Right atrium auricular region (tissue), 2 donors: ENCODE results near the gene MAD1L1. TPM values are rescaled to one million over a fixed set of nuclear protein-coding genes. Genes with fewer than 3 reads are reported as not detected.

Experiments
- DNase-seq: peaks from one replicate; pipeline ENCODE4 v3.0.0-alpha.2; 2019; ENCODE audit warnings: low spot score
- H3K27ac ChIP-seq, 2 donors: fragments of 200-600 bp; sonication (generic); 1 replicate in 1 of 2; 2 replicates in 1 of 2; pipeline ENCODE4 v1.5.1; 2016 to 2019
- H3K27me3 ChIP-seq, 2 donors: fragments of 200-600 bp; sonication (generic); one replicate each; pipeline versions ENCODE4 v1.5.1 to v1.6.0; 2017 to 2019
- H3K36me3 ChIP-seq: fragments of 200-600 bp; sonication (generic); one replicate; pipeline ENCODE4 v1.5.1; 2016
- H3K4me1 ChIP-seq, 2 donors: fragments of 200-600 bp; sonication (generic); one replicate each; pipeline versions ENCODE4 v1.5.1 to v1.6.0; 2017 to 2019
- H3K4me3 ChIP-seq, 2 donors: fragments of 200-600 bp; sonication (generic); 1 replicate in 1 of 2; 2 replicates in 1 of 2; pipeline ENCODE4 v1.5.1; 2017 to 2019; ENCODE audit warnings: mild to moderate bottlenecking in 1 of 2, moderate library complexity in 1 of 2
- H3K9me3 ChIP-seq, 2 donors: fragments of 200-600 bp; sonication (generic); one replicate each; pipeline ENCODE4 v1.5.1; 2019
- CTCF ChIP-seq, 2 donors: fragments of 200-600 bp; sonication (generic); IDR thresholded peaks; one replicate each; pipeline ENCODE4 v1.5.1; 2019; ENCODE audit warnings: antibody characterized with exemption in 2 of 2
- microRNA-seq, 2 donors: library from miRNA; unstranded; fragments of <30 nt; microRNA quantifications; one replicate each; pipeline ENCODE4, GENCODE V29; 2016 to 2017; ENCODE audit warnings: borderline number of aligned reads in 2 of 2, borderline replicate concordance in 1 of 2
- total RNA-seq, 2 donors: library from RNA; depleted of rRNA; stranded (reverse); fragments of >200 nt; gene quantifications; one replicate each; pipeline ENCODE4 v1.1.0, GENCODE V29; 2016

The MAD1L1 gene
- total RNA-seq, 2 donors from 2014 or later: 13.3 to 31.9 TPM

- no peaks in the 10 kb centered on the region for H3K27me3 ChIP-seq
- no peak for DNase-seq
- H3K9me3 ChIP-seq: peaks cover 0 to 4% of the 10 kb centered on the region in 2 donors
- H3K27ac ChIP-seq: no peak overlapping the region
- no peaks in the 10 kb centered on the region for H3K4me1 ChIP-seq
- no peaks in the 10 kb centered on the region for H3K36me3 ChIP-seq
- no peak overlapping the region for H3K4me3 ChIP-seq
- TF ChIP-seq CTCF (IDR thresholded peaks at IDR 0.05): no peak
Observed at GRCh38 chr7:1775389-1775788, 457.4 kb downstream of the MAD1L1 start.

GRCh38 chr7:1770331-1770730, 462.4 kb downstream of the MAD1L1 start:
- no peaks in the 10 kb centered on the region for H3K27me3 ChIP-seq
- no peak for TF ChIP-seq CTCF (IDR thresholded peaks at IDR 0.05)
- H3K4me1 ChIP-seq: no peaks in the 10 kb centered on the region
- H3K27ac ChIP-seq: no peak overlapping the region
- no peak for DNase-seq
- no peaks in the 10 kb centered on the region for H3K9me3 ChIP-seq
- H3K36me3 ChIP-seq: no peaks in the 10 kb centered on the region
- H3K4me3 ChIP-seq: no peak overlapping the region

DNA sequence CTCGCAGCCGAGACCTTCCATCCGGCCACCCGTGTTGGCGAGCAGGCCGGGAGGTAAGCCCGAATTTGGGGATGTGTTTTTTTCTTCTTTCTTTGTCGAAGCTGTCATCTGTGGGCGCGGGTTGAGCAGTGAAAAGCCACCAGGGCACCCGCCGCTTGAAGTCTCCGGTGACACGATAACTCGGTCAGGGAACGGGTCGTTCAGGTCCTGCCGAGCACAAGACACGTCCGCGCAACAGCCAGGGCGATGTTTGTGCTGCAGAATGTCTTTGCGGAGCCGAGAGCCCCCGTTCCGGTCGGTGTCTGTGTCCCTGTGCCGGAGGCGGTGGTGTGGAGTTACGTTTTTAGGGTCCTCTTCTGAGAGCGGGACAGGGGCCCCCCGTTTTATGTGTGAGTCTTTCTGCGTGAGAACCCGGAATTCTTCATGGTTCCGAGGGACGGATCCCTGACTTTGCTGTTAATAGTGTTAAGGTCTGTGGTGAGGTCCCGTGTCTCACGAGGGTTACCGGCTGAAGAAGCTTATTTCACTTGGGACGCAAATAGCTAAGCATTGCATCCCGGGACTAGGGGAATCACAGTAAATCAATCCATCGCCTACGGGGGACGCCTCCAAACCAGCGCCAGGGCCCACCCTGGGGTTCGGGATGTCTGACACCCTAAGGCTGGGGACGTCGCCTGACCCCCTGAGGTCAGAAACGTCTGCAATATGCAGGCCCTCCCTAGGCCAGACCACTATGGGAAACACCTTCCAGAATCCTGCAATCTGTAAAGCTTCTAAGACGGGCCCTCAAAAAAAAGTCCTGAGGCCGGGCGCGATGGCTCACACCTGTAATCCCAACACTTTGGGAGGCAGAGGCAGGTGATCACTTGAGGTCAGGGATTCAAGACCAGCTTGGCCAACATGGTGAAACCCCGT, 463.2 kb downstream of the MAD1L1 start:
- H3K4me1 ChIP-seq: no peaks in the 10 kb centered on the region
- DNase-seq: no peak

DNA sequence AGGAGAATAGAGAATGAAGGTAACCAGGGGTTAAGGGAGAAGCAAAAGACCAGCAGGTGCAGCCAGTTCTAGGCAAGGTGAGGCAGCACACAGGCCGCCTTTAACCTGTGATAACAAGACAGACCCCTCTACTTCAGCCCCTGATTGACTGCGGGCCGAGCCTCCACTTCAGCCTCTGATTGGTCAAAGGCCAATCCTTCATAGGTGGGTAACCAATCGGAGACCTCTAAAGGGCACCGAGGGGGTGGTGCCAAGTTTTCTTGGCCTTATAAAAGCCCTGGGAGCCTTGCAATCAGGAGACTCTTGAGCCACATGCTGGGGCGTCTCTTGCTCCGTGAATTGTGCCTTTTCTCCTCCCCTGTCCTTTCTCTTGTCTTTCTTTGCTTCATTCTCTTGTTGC, 463.9 kb downstream of the MAD1L1 start:
- TF ChIP-seq CTCF (IDR thresholded peaks at IDR 0.05): no peak
- Histone ChIP-seq H3K27ac (no peak overlapping the region), H3K4me3 (no peak overlapping the region), H3K9me3 (peaks cover 3 to 8% of the 10 kb centered on the region in 2 donors), H3K27me3 (no peaks in the 10 kb centered on the region), H3K36me3 (no peaks in the 10 kb centered on the region), H3K4me1 (no peaks in the 10 kb centered on the region)
- no peak for DNase-seq

More for the DNA sequence above, 463.2 kb downstream of the MAD1L1 start:
- H3K36me3 ChIP-seq: no peaks in the 10 kb centered on the region
- H3K27ac ChIP-seq: no peak overlapping the region
- TF ChIP-seq CTCF (IDR thresholded peaks at IDR 0.05): no peak
- H3K4me3 ChIP-seq: no peak overlapping the region
- no peaks in the 10 kb centered on the region for H3K27me3 ChIP-seq
- peaks cover 0 to under 1% of the 10 kb centered on the region in 2 donors for H3K9me3 ChIP-seq

GRCh38 chr7:1767524-1767923, 465.2 kb downstream of the MAD1L1 start:
- no peak overlapping the region for H3K4me3 ChIP-seq
- H3K27ac ChIP-seq: no peak overlapping the region
- H3K36me3 ChIP-seq: no peaks in the 10 kb centered on the region
- DNase-seq: no peak
- H3K4me1 ChIP-seq: no peaks in the 10 kb centered on the region
- peak in 1 of 2 donors; percentile 41 for TF ChIP-seq CTCF (IDR thresholded peaks at IDR 0.05)
- H3K27me3 ChIP-seq: no peaks in the 10 kb centered on the region
- peaks cover 3 to 19% of the 10 kb centered on the region in 2 donors for H3K9me3 ChIP-seq

Small RNA genes within 50 kb of the gene (microRNA-seq; reads per million reads assigned to microRNA genes)
- gene MIR4655 (0 reads per million in 2 donors), gene MIR6836 (0 reads per million in 2 donors)

Other genes with a start within 250 kb of the MAD1L1 start
- gene MRM2, start 9.3 kb upstream of the MAD1L1 start, total RNA-seq: 10 to 100 TPM; 13.2 to 13.7 TPM
- gene NUDT1, start 9.3 kb upstream of the MAD1L1 start, total RNA-seq: 10 to 100 TPM; 12.2 to 14.2 TPM
- 10 to 100 TPM; 20.0 to 23.0 TPM for gene SNX8, start 81.5 kb upstream of the MAD1L1 start, total RNA-seq
- 10 to 100 TPM; 51.4 to 66.9 TPM for gene EIF3B, start 121.9 kb upstream of the MAD1L1 start, total RNA-seq
- gene CHST12, start 170.7 kb upstream of the MAD1L1 start, total RNA-seq: 10 to 100 TPM; 14.2 to 15.0 TPM
- not detected for gene GRIFIN, start 243.5 kb upstream of the MAD1L1 start, total RNA-seq